Endothelial cell of umbilical vein (primary cell): Measurements from ENCODE around the gene ENKUR. TPM values are rescaled to one million over a fixed set of nuclear protein-coding genes. Genes with fewer than 3 reads are reported as not detected.
A peak's percentile ranks its signal among the peaks of the same experiment; 100 is the strongest.

Source experiments
- BruUV-seq: library from RNA; stranded (reverse); fragments of 400-500 nt; replicated peaks from 2 replicates; lab custom pipeline; 2021; lab: Mats Ljungman, UMichigan
- CTCF ChIA-PET: fragments of 300-600, 350-600 bp; sonication (Branson Sonifier 250); formaldehyde crosslinking; loops from one replicate; lab custom pipeline; 2021; ENCODE audit warnings: antibody characterized with exemption, inconsistent platforms; lab: Charles Lee
- POLR2A ChIA-PET: fragments of 300-600, 350-600 bp; sonication (Branson Sonifier 250); formaldehyde crosslinking; loops from one replicate; lab custom pipeline; 2021; ENCODE audit warnings: antibody characterized with exemption, inconsistent platforms; lab: Charles Lee
- DNase-seq: peaks from one replicate; pipeline ENCODE4 v3.0.0-alpha.2; 2011; ENCODE audit warnings: low read depth, low spot score
- FAIRE-seq: peaks from 2 replicates; lab custom pipeline; 2011; peaks lifted over from hg19 to GRCh38; lab: Jason Lieb, UNC
- H2AFZ ChIP-seq: 2 replicates; pipeline ENCODE4 v1.6.0; 2012; ENCODE audit warnings: low read depth, low read length, control low read depth, inconsistent platforms
- H3K27ac ChIP-seq: 2 replicates; pipeline ENCODE4 v1.5.1; 2011; ENCODE audit warnings: low read depth, mild to moderate bottlenecking, control low read depth, low read length, moderate library complexity; ENCODE audit not compliant: insufficient read depth
- H3K27me3 ChIP-seq, 2 experiments: 2 replicates each; pipeline versions ENCODE4 v1.6.0 to v1.6.1; 2011; ENCODE audit warnings: low read length in 2 of 2, mixed read lengths in 1 of 2; ENCODE audit not compliant: control insufficient read depth in 2 of 2, insufficient read depth in 2 of 2
- H3K36me3 ChIP-seq, 2 experiments: 2 replicates in 1 of 2; 3 replicates in 1 of 2; pipeline ENCODE4 v1.5.1; 2011; ENCODE audit warnings: low read length in 2 of 2, mild to moderate bottlenecking in 1 of 2, moderate library complexity in 1 of 2; ENCODE audit not compliant: control insufficient read depth in 2 of 2, insufficient read depth in 2 of 2; ENCODE audit errors: extremely low read depth in 1 of 2
- H3K4me1 ChIP-seq: 3 replicates; pipeline ENCODE4 v1.5.1; 2011; ENCODE audit warnings: mild to moderate bottlenecking, low read length; ENCODE audit not compliant: control insufficient read depth, insufficient read depth; ENCODE audit errors: extremely low read depth
- H3K4me2 ChIP-seq: 2 replicates; pipeline ENCODE4 v1.6.1; 2011; ENCODE audit warnings: low read length, control low read depth, mixed read lengths; ENCODE audit not compliant: insufficient read depth
- H3K4me3 ChIP-seq, 3 experiments: fragments of 200-600 bp in 1 of 3; sonication (generic), shearing (Covaris generic) in 1 of 3; replicated peaks in 1 of 3; 2 replicates each; pipeline ENCODE4 v1.5.1; 2011 to 2016; ENCODE audit warnings: control low read depth in 3 of 3, low read length in 3 of 3, mild to moderate bottlenecking in 2 of 3, inconsistent platforms in 1 of 3, low read depth in 1 of 3, moderate library complexity in 1 of 3; ENCODE audit not compliant: insufficient read depth in 1 of 3
- H3K79me2 ChIP-seq: 2 replicates; pipeline ENCODE4 v1.6.0; 2012; ENCODE audit warnings: low read length, inconsistent platforms; ENCODE audit not compliant: control insufficient read depth, insufficient read depth
- H3K9ac ChIP-seq: replicated peaks from 2 replicates; pipeline ENCODE3; 2011; ENCODE audit warnings: low read length, control low read depth; ENCODE audit not compliant: insufficient read depth; ENCODE audit errors: extremely low read depth
- H3K9me1 ChIP-seq: replicated peaks from 3 replicates; pipeline ENCODE4 v1.6.0; 2011; ENCODE audit warnings: mild to moderate bottlenecking, low read length; ENCODE audit not compliant: control insufficient read depth, insufficient read depth; ENCODE audit errors: extremely low read depth
- H3K9me3 ChIP-seq: replicated peaks from 2 replicates; pipeline ENCODE4 v1.5.1; 2012; ENCODE audit warnings: low read length, inconsistent platforms; ENCODE audit not compliant: control insufficient read depth, insufficient read depth
- H4K20me1 ChIP-seq: replicated peaks from 2 replicates; pipeline ENCODE3; 2011; ENCODE audit warnings: mild to moderate bottlenecking, low read length; ENCODE audit not compliant: control insufficient read depth, insufficient read depth; ENCODE audit errors: extremely low read depth
- CTCF ChIP-seq, 2 donors: IDR thresholded peaks; 1 replicate in 1 of 2; 2 replicates in 1 of 2; pipeline ENCODE4 v1.5.1; 2011; ENCODE audit warnings: low read length in 2 of 2, mild to moderate bottlenecking in 2 of 2, moderate library complexity in 2 of 2, control low read depth in 1 of 2, inconsistent platforms in 1 of 2, low read depth in 1 of 2; ENCODE audit not compliant: insufficient read depth in 1 of 2; ENCODE audit errors: extremely low read depth in 1 of 2
- EZH2 ChIP-seq: IDR thresholded peaks from 2 replicates; pipeline ENCODE4 v1.6.1; 2012; ENCODE audit warnings: borderline replicate concordance, low read depth, mild to moderate bottlenecking, moderate library complexity, low read length, inconsistent platforms; ENCODE audit not compliant: severe bottlenecking
- FOS ChIP-seq: IDR thresholded peaks from 2 replicates; pipeline ENCODE4 v1.6.1; 2011; ENCODE audit warnings: mild to moderate bottlenecking, low read length, moderate library complexity, borderline replicate concordance; ENCODE audit not compliant: insufficient read depth
- GATA2 ChIP-seq: IDR thresholded peaks from 2 replicates; pipeline ENCODE4 v1.7.0; 2011; ENCODE audit warnings: low read depth, mild to moderate bottlenecking, moderate library complexity, mixed read lengths, low read length; ENCODE audit not compliant: insufficient read length, insufficient read depth
- JUN ChIP-seq: IDR thresholded peaks from 2 replicates; pipeline ENCODE4 v1.6.1; 2011; ENCODE audit warnings: borderline replicate concordance, low read depth; ENCODE audit not compliant: insufficient read length, insufficient read depth
- MAX ChIP-seq: IDR thresholded peaks from 2 replicates; pipeline ENCODE4 v1.6.1; 2011; ENCODE audit not compliant: insufficient read depth, insufficient read length
- MYC ChIP-seq: IDR thresholded peaks from one replicate; pipeline ENCODE4 v1.6.1; 2011; ENCODE audit warnings: mild to moderate bottlenecking, low read depth, low read length
- POLR2A ChIP-seq: IDR thresholded peaks from 2 replicates; pipeline ENCODE4 v1.6.1; 2012; ENCODE audit warnings: low read depth, mild to moderate bottlenecking, control low read depth, low read length
- POLR2AphosphoS5 ChIP-seq: IDR thresholded peaks from 2 replicates; pipeline ENCODE4 v1.6.1; 2012; ENCODE audit warnings: low read depth, mild to moderate bottlenecking, control low read depth, low read length, moderate library complexity; ENCODE audit not compliant: insufficient read depth
- dilution Hi-C: fragments of 300-500 bp; cut with MboI; formaldehyde crosslinking; loops from one replicate; pipeline ENCODE4 v1.15.0; 2019; ENCODE audit warnings: low sequenced_read_pairs; ENCODE audit not compliant: extremely low pct_ligation_motif_present
- intact Hi-C: fragments of 100-400 bp; cut with micrococcal nuclease; formaldehyde crosslinking; loops from one replicate; pipeline ENCODE4 v1.10.0; 2022
- polyA plus RNA-seq, 4 experiments: library from polyadenylated mRNA; depleted of rRNA in 3 of 4; stranded (reverse) in 3 of 4; unstranded in 1 of 4; fragments of >200 nt; gene quantifications; 2 replicates each; pipeline versions ENCODE4 v1.2.1 to v1.2.3, GENCODE V29; 2011 to 2012; ENCODE audit warnings: missing spikeins in 1 of 4
- total RNA-seq: library from RNA; stranded (reverse); gene quantifications from 2 replicates; pipeline ENCODE4 v1.2.3, GENCODE V29; 2021

Gene ENKUR
- total and polyA plus RNA-seq, 2 donors (not counting 3 experiments of a cell fraction or from before 2014, with no cell fraction given) = 0.07 to 0.35 TPM

- Histone ChIP-seq H3K9me3 (no peaks in the 10 kb centered on the region), H3K4me2 (no peak overlapping the region), H3K4me1 (peaks cover 5% of the 10 kb centered on the region), H3K27ac (no peak overlapping the region), H2AFZ (no peak overlapping the region), H3K27me3 (no peaks in the 10 kb centered on the region), H3K9ac (no peak overlapping the region), H4K20me1 (no peaks in the 10 kb centered on the region), H3K4me3 (no peak overlapping the region), H3K79me2 (no peaks in the 10 kb centered on the region), H3K9me1 (no peaks in the 10 kb centered on the region), H3K36me3 (no peaks in the 10 kb centered on the region)
- DNase-seq (no peak), FAIRE-seq (peak; percentile 60)
- TF ChIP-seq MAX = no peak
- TF ChIP-seq POLR2A = no peak
- no peak for TF ChIP-seq FOS
- no peak for TF ChIP-seq MYC
- TF ChIP-seq JUN = no peak
- no peak for TF ChIP-seq EZH2
- no peak for TF ChIP-seq GATA2
- TF ChIP-seq CTCF (IDR thresholded peaks at IDR 0.05; ENCODE audit: extremely low read depth in 1 of 2, insufficient read depth in 1 of 2, low read depth in 1 of 2, low read length in 2 of 2) = no peak
- TF ChIP-seq POLR2AphosphoS5 = no peak
- BruUV-seq = no TSS peak
- dilution Hi-C loops (no loop called here), intact Hi-C loops (no loop called here)
- ChIA-PET POLR2A (no interaction called here), CTCF (interaction anchor here (0.9 to 1.4 kb wide), 3 partner anchors 11 to 375 kb away, joined by 3 to 4 read pairs (median 4); no protein-coding TSS in a partner anchor)
Measured at GRCh38 chr10:24992512-24993133, 23.3 kb downstream of the ENKUR start.
